Activated CD8-positive, alpha-beta memory T cell treated with anti-CD3 and anti-CD28 coated beads, Interleukin-2, amount 10 ng/mL, durations not matched to agents 7 days and 5 days (primary cell): ENCODE results near the gene BHLHA9. TPM values are rescaled to one million over a fixed set of nuclear protein-coding genes. Genes with fewer than 3 reads are reported as not detected.
"Not testable (repeated sequence)": the region's sequence is repeated elsewhere in the genome, so short reads cannot be mapped to it uniquely, and the experiment has no call there.

Source experiments
- ATAC-seq: fragments of 150-1000 bp; cut with Tn5 transposase; one replicate; pipeline ENCODE4 v1.10.0; 2021; ENCODE audit warnings: moderate library complexity
- CTCF ChIA-PET: fragments of 350-600 bp; sonication (Branson Sonifier 250); formaldehyde crosslinking; loops from one replicate; lab custom pipeline; 2021; ENCODE audit warnings: antibody characterized with exemption; lab: Charles Lee
- DNase-seq: peaks from one replicate; pipeline ENCODE4 v3.0.0-alpha.2; 2020
- H3K27ac Mint-ChIP-seq: one replicate; pipeline ENCODE4 v1.8.0; 2021; ENCODE audit warnings: mild to moderate bottlenecking, mixed read lengths
- H3K27me3 Mint-ChIP-seq: one replicate; pipeline ENCODE4 v1.8.0; 2021; ENCODE audit warnings: mixed read lengths
- H3K36me3 Mint-ChIP-seq: one replicate; pipeline ENCODE4 v1.8.0; 2021; ENCODE audit warnings: mild to moderate bottlenecking, mixed read lengths
- H3K4me1 Mint-ChIP-seq: one replicate; pipeline ENCODE4 v1.8.0; 2021; ENCODE audit warnings: mixed read lengths
- H3K4me3 Mint-ChIP-seq: one replicate; pipeline ENCODE4 v1.8.0; 2021; ENCODE audit warnings: mild to moderate bottlenecking, moderate library complexity, mixed read lengths
- H3K9me3 Mint-ChIP-seq: one replicate; pipeline ENCODE4 v1.8.0; 2022; ENCODE audit warnings: low read depth, mixed read lengths
- total RNA-seq, 2 experiments: library from RNA; stranded (reverse); gene quantifications; one replicate each; pipeline ENCODE4 v1.2.3, GENCODE V29; 2021

Gene BHLHA9
- total RNA-seq, 2 experiments from 2014 or later = not detected

DNA sequence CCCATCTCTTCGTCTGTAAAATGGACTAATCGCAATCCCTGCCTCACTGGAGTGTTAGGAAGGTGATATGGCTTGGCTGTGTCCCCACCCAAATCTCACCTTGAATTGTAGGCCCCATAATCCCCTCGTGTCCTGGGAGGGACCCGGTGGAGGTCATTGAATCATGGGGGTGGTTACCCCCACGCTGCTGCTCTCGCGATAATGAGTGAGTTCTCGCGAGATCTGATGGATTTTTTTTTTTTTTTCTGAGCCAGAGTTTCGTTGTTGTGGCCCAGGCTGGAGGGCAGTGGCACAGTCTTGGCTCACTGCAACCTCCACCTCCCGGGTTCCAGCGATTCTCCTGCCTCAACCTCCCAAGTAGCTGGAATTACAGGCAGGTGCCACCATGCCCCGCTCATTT, 20.4 kb downstream of the BHLHA9 start:
- Mint-ChIP-seq H3K27ac (no peak overlapping the region), H3K36me3 (peaks cover 11% of the 10 kb centered on the region), H3K4me1 (peaks cover 38% of the 10 kb centered on the region)

DNA sequence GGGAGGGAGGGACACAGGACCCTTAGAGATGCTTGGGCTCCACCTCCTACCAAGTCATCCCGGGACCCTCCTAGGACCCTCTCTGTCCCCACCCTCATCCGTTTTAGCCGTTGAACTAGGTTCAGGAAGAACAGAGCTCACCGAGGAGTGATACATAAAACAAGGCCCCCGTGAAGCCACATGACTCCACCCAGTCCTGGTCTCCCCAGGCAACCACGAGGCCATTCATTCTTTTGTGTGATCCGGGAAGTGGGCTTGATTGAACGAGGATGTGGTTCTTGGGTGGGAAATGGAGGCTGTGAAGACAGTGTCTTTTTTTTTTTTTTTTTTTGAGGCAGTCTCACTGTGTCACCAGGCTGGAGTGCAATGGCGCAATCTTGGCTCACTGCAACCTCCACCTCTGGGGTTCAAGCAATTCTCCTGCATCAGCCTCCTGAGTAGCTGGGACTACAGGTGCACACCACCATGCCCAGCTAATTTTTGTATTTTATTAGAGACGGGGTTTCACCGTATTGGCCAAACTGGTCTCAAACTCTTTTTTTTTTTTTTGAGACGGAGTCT, 24.0 kb downstream of the BHLHA9 start:
- DNase-seq = peak; percentile 97
- Mint-ChIP-seq H3K27ac (peak overlapping the region; percentile 88), H3K27me3 (peaks cover 11% of the 10 kb centered on the region), H3K4me3 (peak overlapping the region; percentile 18), H3K36me3 (peaks cover 9% of the 10 kb centered on the region), H3K4me1 (peaks cover 57% of the 10 kb centered on the region), H3K9me3 (peaks cover 7% of the 10 kb centered on the region)
- peak; percentile 92 for ATAC-seq
- CTCF ChIA-PET = interaction anchor here (0.6 to 2.3 kb wide), 10 partner anchors 16 to 336 kb away, joined by 3 to 8 read pairs (median 4); partner anchors contain the start of gene TIMM22

More for the DNA sequence above, 20.4 kb downstream of the BHLHA9 start:
- Mint-ChIP-seq H3K4me3 (no peak overlapping the region), H3K9me3 (peaks cover 10% of the 10 kb centered on the region), H3K27me3 (no peaks in the 10 kb centered on the region)
- no peak for ATAC-seq
- CTCF ChIA-PET = no interaction called here
- DNase-seq = no peak

DNA sequence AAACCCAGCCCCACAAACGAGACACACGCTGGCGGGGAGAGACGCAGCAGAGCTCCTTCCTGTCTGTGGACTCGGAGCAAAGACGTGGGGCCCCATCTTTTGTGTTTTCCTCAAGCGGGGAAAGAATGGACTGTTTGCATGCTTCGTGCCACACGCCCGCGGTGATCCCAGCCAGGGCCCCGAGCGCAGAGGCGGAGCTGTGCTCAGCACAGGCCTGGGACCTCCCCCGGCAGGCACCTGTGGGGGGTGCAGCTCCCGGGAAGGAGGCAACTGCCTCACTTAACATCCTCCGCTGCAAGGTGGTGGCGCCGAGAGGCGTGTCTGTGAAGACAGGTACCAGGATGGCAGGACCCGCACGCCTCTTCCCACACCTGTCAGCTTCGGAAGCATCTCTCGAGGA, 28.4 kb downstream of the BHLHA9 start:
- ATAC-seq = peak; percentile 20
- H3K36me3 Mint-ChIP-seq = peaks cover 2% of the 10 kb centered on the region
- peak; percentile 47 for DNase-seq
- H3K4me3 Mint-ChIP-seq = no peak overlapping the region
- H3K27ac Mint-ChIP-seq = no peak overlapping the region
- H3K4me1 Mint-ChIP-seq = peaks cover 40% of the 10 kb centered on the region
- CTCF ChIA-PET = interaction anchor here (1.2 to 1.7 kb wide), 2 partner anchors 34 to 176 kb away, joined by 4 to 9 read pairs; no protein-coding TSS in a partner anchor
- H3K27me3 Mint-ChIP-seq = peaks cover 18% of the 10 kb centered on the region
- H3K9me3 Mint-ChIP-seq = no peaks in the 10 kb centered on the region

DNA sequence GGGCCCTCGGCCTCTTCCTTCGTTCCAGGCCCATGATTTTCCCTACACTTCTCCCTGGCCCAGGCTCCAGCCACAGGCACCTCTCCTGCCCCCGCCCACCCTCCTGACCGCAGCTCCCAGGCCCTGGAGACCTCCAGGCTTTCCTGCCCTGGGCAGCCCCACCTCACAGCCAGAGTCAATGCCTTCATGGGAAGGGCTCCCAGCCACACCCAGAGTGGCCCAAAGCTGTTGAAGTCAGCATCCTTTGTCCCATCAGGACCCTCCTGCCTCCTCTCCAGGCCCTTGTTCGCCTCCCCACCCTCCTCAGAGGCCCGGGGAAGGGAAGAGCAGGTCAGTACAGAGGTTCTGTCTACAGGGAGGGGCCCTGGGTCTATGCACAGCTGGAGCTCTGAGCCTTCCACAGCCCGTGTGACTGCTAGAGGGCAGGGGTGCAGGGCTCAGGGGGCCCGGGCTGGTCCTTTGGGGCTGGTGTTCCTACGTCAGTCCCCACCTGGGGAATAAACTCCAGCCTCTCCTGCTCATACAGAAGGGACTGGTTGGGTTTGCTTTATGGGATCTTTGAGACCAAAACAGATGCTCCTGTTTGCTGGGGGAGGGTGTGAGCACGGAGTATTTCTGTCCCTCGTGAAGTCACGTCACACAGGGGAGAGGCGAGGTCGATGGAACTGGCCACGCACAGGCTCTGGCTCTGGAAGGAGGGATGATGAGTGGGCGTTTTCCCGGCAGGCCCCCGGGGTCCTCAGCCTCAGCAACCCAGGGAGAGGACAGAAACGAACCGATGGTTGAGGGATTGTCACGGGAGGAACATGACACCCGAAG, 29.5 kb downstream of the BHLHA9 start:
- DNase-seq = no peak
- CTCF ChIA-PET = interaction anchor here (1.7 kb wide), 1 partner anchor 32 kb away, joined by 9 read pairs; no protein-coding TSS in a partner anchor
- no peak for ATAC-seq

DNA sequence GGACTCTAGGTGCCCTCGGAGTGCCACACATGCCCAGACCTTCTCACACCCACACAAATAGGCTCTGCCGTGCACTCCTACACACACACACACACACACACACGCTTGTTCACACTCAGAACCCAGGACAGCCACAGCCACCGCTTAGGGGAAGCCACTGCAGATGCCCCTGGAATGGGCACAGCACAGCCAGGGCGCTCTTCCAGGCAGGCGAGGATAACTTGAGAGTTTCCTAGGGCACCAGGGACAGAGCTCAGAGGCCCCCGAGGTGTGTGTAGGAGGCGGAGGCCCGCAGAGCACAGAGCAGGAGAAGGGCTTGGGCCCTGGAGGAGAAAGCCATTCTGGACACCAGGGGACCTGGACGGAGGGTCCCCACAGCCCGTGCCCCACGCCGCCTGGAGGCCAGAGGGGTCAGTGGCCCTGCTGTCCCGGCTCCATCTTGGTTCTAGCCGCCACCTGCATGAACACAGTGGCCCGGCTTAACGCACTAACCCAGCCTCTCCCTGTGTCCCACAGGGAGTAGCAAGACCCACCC, 30.2 kb downstream of the BHLHA9 start:
- CTCF ChIA-PET = no interaction called here
- no peak overlapping the region for H3K27ac Mint-ChIP-seq
- no peak for DNase-seq
- H3K4me3 Mint-ChIP-seq = no peak overlapping the region
- H3K9me3 Mint-ChIP-seq = no peaks in the 10 kb centered on the region
- peaks cover 22% of the 10 kb centered on the region for H3K4me1 Mint-ChIP-seq
- H3K36me3 Mint-ChIP-seq = no peaks in the 10 kb centered on the region
- peaks cover 18% of the 10 kb centered on the region for H3K27me3 Mint-ChIP-seq
- no peak for ATAC-seq

More for the DNA sequence above, 29.5 kb downstream of the BHLHA9 start:
- no peak overlapping the region for H3K4me3 Mint-ChIP-seq
- no peaks in the 10 kb centered on the region for H3K36me3 Mint-ChIP-seq
- peaks cover 18% of the 10 kb centered on the region for H3K27me3 Mint-ChIP-seq
- no peaks in the 10 kb centered on the region for H3K9me3 Mint-ChIP-seq
- H3K4me1 Mint-ChIP-seq = peaks cover 29% of the 10 kb centered on the region
- H3K27ac Mint-ChIP-seq = no peak overlapping the region

DNA sequence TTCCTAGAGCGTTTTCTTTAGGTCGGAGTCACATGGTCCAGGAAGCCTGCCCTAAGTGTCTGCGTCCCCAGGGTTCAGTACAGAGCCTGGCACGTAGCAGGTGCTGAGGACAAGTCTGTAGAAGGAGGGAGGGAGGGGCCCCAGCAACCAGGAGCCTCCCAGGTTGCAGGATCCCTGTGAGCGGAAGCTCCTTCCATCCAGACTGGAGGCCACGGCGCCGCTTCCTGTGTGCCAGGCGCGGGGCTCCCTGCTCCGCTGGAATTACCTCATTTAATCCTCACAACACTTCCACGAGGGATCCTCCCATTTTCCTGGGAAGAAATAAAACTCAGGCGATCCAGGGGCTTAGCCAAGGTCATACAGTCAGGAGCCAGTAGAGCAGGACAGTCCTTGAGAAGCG, 31.3 kb downstream of the BHLHA9 start:
- H3K27me3 Mint-ChIP-seq = peaks cover 20% of the 10 kb centered on the region
- peaks cover 17% of the 10 kb centered on the region for H3K4me1 Mint-ChIP-seq
- no peaks in the 10 kb centered on the region for H3K9me3 Mint-ChIP-seq
- DNase-seq = no peak
- H3K4me3 Mint-ChIP-seq = no peak overlapping the region
- no peak overlapping the region for H3K27ac Mint-ChIP-seq
- H3K36me3 Mint-ChIP-seq = no peaks in the 10 kb centered on the region
- CTCF ChIA-PET = no interaction called here
- ATAC-seq = no peak

DNA sequence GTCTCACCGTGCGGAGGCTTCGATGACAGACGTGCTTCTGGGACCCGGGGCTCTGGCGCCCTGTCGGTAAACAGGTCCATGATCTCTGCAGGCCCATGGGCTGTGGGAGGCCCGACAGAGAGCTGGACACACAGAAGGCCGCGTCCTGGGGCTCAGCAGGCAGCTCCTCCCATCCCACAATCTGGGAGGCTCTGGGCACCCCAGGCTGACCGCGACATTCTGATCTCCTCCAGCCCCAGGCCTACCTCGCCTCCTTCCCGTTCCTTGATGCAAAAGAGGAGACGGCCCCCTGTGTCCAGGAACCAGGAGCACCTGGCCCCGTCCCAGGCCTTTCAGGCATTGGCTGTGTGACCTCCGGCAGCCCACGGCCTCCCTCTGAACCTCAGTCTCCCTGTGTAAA, 32.5 kb downstream of the BHLHA9 start:
- CTCF ChIA-PET = no interaction called here
- no peak for ATAC-seq

DNA sequence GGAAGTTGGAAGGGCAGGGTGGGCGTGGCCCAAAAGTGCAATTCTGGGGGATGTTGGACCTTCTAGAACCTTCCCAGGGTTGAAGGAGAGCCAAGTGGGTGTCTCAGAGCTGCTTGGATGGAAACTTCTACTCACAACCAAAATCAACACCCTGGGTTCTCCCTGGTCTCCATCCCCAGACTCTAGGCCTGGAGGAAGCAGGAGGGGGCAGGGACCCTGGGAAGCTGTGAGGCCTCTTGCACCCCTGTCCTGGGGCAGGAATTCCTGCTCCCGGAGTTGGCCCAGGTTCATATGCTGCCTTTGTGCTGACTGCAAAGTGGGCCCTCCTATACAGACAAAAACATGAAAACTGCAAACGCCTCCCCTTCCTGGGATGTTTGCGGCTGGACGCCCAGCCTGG, 34.3 kb downstream of the BHLHA9 start:
- no peak for ATAC-seq
- CTCF ChIA-PET = interaction anchor here (1.9 kb wide), 1 partner anchor 28 kb away, joined by 7 read pairs; no protein-coding TSS in a partner anchor

More for the DNA sequence above, 32.5 kb downstream of the BHLHA9 start:
- no peaks in the 10 kb centered on the region for H3K9me3 Mint-ChIP-seq
- no peak overlapping the region for H3K27ac Mint-ChIP-seq
- no peak for DNase-seq
- H3K36me3 Mint-ChIP-seq = no peaks in the 10 kb centered on the region
- peaks cover 21% of the 10 kb centered on the region for H3K27me3 Mint-ChIP-seq
- H3K4me1 Mint-ChIP-seq = peaks cover 13% of the 10 kb centered on the region
- no peak overlapping the region for H3K4me3 Mint-ChIP-seq

DNA sequence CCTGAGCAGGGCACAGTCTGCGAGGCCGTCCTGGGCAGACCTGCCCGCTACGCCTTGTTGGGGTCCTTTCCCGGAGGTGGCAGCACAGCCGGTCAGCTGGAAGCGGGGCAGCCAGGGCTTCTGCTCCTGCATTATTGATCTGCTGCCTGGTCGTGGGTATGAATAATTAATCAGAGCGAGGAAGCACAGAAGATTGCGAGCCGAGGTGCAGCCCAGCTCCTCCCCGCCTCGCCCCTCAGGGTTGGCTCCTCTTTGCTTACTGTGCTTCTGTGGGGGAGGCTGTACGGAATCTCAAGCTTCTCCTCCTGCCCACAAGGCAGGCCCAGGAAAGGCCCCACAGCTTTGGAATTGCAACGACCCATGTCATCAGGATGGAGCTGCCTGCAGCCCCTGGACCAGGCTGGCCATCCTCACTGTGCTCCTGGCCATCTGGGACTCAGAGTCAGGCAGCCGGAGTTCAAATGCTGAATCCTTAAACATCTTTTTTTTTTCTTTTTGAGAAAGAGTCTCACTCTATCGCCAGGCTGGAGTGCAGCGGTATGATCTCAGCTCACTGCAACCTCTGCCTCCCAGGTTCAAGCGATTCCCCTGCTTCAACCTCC, 34.8 kb downstream of the BHLHA9 start:
- H3K9me3 Mint-ChIP-seq = no peaks in the 10 kb centered on the region
- H3K27ac Mint-ChIP-seq = no peak overlapping the region
- H3K27me3 Mint-ChIP-seq = peaks cover 14% of the 10 kb centered on the region
- H3K4me1 Mint-ChIP-seq = no peaks in the 10 kb centered on the region
- CTCF ChIA-PET = interaction anchor here (1.9 kb wide), 1 partner anchor 27 kb away, joined by 7 read pairs; no protein-coding TSS in a partner anchor
- ATAC-seq (no peak), DNase-seq (no peak)
- no peaks in the 10 kb centered on the region for H3K36me3 Mint-ChIP-seq
- no peak overlapping the region for H3K4me3 Mint-ChIP-seq

More for the DNA sequence above, 34.3 kb downstream of the BHLHA9 start:
- H3K27ac Mint-ChIP-seq = no peak overlapping the region
- no peaks in the 10 kb centered on the region for H3K4me1 Mint-ChIP-seq
- no peaks in the 10 kb centered on the region for H3K36me3 Mint-ChIP-seq
- no peak overlapping the region for H3K4me3 Mint-ChIP-seq
- peaks cover 16% of the 10 kb centered on the region for H3K27me3 Mint-ChIP-seq
- H3K9me3 Mint-ChIP-seq = no peaks in the 10 kb centered on the region
- no peak for DNase-seq

DNA sequence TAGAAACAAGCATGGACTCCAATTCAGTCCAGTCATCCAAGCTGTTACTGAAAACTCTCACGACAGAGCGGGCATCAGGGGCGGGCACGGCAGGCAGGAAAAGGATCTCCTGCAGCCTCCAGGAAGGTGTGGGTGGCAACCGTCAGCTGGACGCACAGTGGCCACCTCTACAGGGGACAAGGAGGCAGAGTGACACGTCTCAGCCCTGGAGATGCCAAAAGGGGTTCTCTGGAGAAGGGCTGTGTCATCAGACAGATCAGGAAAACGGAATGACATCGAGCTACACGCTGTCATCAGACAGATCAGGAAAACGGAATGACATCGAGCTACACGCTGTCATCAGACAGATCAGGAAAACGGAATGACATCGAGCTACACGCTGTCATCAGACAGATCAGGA, 37.6 kb downstream of the BHLHA9 start:
- CTCF ChIA-PET, ATAC-seq, H3K27me3 Mint-ChIP-seq, H3K36me3 Mint-ChIP-seq, H3K4me1 Mint-ChIP-seq, H3K27ac Mint-ChIP-seq, H3K9me3 Mint-ChIP-seq, DNase-seq, H3K4me3 Mint-ChIP-seq: not testable (repeated sequence)

DNA sequence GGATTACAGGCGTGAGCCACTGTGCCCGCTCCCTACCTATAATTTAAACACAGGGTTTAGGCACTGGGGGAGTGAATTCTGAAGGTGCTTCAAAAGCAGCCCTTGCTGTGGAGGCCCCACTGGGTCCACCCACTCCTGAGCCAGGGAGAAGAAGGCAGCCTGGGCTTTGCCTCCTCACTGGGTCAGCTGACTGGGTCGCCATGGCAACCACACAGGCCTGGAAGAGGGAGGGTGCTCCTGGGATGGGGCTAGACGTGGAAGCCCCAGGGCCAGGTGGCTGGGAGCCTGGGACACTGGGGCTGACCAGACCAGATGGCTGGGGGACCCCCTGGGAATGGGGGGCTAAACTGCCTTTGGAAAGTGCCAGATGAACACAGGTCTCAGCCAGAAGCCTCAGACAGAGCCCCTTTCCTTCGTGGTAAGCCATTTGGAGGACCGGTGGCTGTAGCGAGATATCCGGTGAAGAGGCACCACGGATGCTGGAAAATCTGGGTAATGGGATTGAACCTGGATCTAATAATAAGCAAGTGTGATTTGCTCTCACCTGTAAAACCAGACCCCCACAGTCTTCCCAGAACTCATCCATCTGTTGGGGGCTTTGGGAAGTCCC, 42.1 kb downstream of the BHLHA9 start:
- peaks cover 17% of the 10 kb centered on the region for H3K27me3 Mint-ChIP-seq

DNA sequence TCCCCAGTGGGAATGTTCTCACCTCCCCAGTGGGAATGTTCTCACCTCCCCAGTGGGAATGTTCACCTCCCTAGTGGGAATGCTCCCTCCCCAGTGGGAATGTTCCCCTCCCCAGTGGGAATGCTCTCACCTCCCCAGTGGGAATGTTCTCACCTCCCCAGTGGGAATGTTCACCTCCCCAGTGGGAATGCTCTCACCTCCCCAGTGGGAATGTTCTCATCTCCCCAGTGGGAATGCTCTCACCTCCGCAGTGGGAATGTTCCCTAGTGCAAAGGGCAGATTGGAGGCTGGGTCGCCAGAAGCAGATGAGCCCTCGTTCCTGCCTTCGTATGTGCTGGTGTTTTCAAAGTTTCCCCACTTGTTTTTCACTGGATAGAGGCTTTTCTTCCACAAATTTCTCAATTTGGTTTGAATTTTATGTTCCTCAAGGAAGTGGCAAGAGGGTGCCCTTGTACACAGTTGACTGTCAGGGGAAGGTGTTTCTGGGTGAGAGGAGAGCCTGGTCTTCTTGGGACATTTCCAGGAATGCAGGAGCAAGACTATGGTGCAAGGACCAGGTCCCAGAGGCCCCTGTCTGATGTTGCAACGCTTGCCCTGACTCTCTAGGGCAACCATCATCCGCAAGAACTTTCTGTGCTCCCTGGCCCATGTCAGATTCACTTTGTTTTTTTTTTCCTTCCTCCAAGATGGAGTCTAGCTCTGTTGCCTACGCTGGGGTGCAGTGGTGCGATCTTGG, 43.2 kb downstream of the BHLHA9 start:
- no peaks in the 10 kb centered on the region for H3K36me3 Mint-ChIP-seq
- DNase-seq (no peak), ATAC-seq (no peak)
- no peak overlapping the region for H3K4me3 Mint-ChIP-seq
- H3K27ac Mint-ChIP-seq = no peak overlapping the region
- H3K9me3 Mint-ChIP-seq = no peaks in the 10 kb centered on the region
- H3K4me1 Mint-ChIP-seq = no peaks in the 10 kb centered on the region
- peaks cover 14% of the 10 kb centered on the region for H3K27me3 Mint-ChIP-seq
- CTCF ChIA-PET = no interaction called here

More for the DNA sequence above, 42.1 kb downstream of the BHLHA9 start:
- ATAC-seq = peak; percentile 45
- CTCF ChIA-PET = interaction anchor here (1.0 kb wide), 1 partner anchor 10 kb away, joined by 3 read pairs; no protein-coding TSS in a partner anchor
- Mint-ChIP-seq H3K27ac (no peak overlapping the region), H3K4me1 (no peaks in the 10 kb centered on the region), H3K9me3 (no peaks in the 10 kb centered on the region), H3K4me3 (no peak overlapping the region), H3K36me3 (no peaks in the 10 kb centered on the region)
- no peak for DNase-seq
